GM12872 (cell line): ENCODE measurements around the gene CIB1.

Experiments used
- CTCF ChIP-seq: IDR thresholded peaks from 3 replicates; pipeline ENCODE4 v1.5.1; 2011; ENCODE audit warnings: low read depth, mild to moderate bottlenecking, low read length, moderate library complexity; ENCODE audit not compliant: insufficient read depth

CIB1 gene

GRCh38 chr15:90203922-90204321 lies 29.8 kb downstream of the CIB1 start:
- no peak for TF ChIP-seq CTCF

- TF ChIP-seq CTCF: no peak
Measured at GRCh38 chr15:90203473-90203872, 30.3 kb downstream of the CIB1 start.

GRCh38 chr15:90202929-90203328 lies 30.8 kb downstream of the CIB1 start:
- TF ChIP-seq CTCF: no peak

GRCh38 chr15:90201944-90202375 lies 31.8 kb downstream of the CIB1 start:
- no peak for TF ChIP-seq CTCF

- no peak for TF ChIP-seq CTCF
Measured at GRCh38 chr15:90201130-90201943, 32.4 kb downstream of the CIB1 start, which contains the start of gene SEMA4B. SEMA4B (plus strand) TSS chr15:90201330; CDS start chr15:90201579, 249 bp downstream.

GRCh38 chr15:90200534-90201129 lies 33.1 kb downstream of the CIB1 start:
- no peak for TF ChIP-seq CTCF

- no peak for TF ChIP-seq CTCF
Measured at GRCh38 chr15:90194655-90195054, 39.1 kb downstream of the CIB1 start.
